Transverse colon (tissue), 4 donors: ENCODE measurements around the gene NDUFV1. TPM values are rescaled to one million over a fixed set of nuclear protein-coding genes. Genes with fewer than 3 reads are reported as not detected.

Source experiments
- DNase-seq: peaks from one replicate; pipeline ENCODE4 v3.0.0-alpha.2; 2019
- H3K27ac ChIP-seq, 4 donors: fragments of 200-600 bp; sonication (generic); 2 replicates each; pipeline ENCODE4 v1.5.1; 2016 to 2018; ENCODE audit warnings: inconsistent platforms in 4 of 4
- H3K27me3 ChIP-seq: fragments of 200-600 bp; sonication (generic); 2 replicates; pipeline ENCODE4 v1.5.1; 2017; ENCODE audit warnings: inconsistent platforms
- H3K36me3 ChIP-seq, 4 donors: fragments of 200-600 bp; sonication (generic); 2 replicates each; pipeline ENCODE4 v1.5.1; 2017 to 2019; ENCODE audit warnings: inconsistent platforms in 4 of 4
- H3K4me1 ChIP-seq, 4 donors: fragments of 200-600 bp; sonication (generic); 2 replicates each; pipeline ENCODE4 v1.5.1; 2017 to 2020; ENCODE audit warnings: inconsistent platforms in 4 of 4
- H3K4me3 ChIP-seq, 4 donors: fragments of 200-600 bp; sonication (generic); 1 replicate in 1 of 4; 2 replicates in 3 of 4; pipeline versions ENCODE4 v1.5.1 to v1.6.1; 2017 to 2019; ENCODE audit warnings: inconsistent platforms in 4 of 4
- H3K9me3 ChIP-seq, 2 donors: fragments of 200-600 bp; sonication (generic); 2 replicates each; pipeline ENCODE4 v1.5.1; 2017 to 2019; ENCODE audit warnings: inconsistent platforms in 2 of 2
- CTCF ChIP-seq, 5 experiments: fragments of 200-600 bp in 3 of 5; fragments of 450-650 bp in 2 of 5; sonication (generic) in 3 of 5; IDR thresholded peaks; 1 replicate in 2 of 5; 2 replicates in 3 of 5; pipeline ENCODE4 v1.5.1; 2016 to 2017; ENCODE audit warnings: antibody characterized with exemption in 5 of 5, inconsistent platforms in 3 of 5, mild to moderate bottlenecking in 2 of 5, moderate library complexity in 1 of 5
- EP300 ChIP-seq: sonication (generic); formaldehyde crosslinking; IDR thresholded peaks from one replicate; pipeline ENCODE4 v1.6.1; 2017; ENCODE audit warnings: antibody characterized with exemption, low read depth
- POLR2A ChIP-seq: fragments of 450-650 bp; IDR thresholded peaks from one replicate; pipeline ENCODE4 v1.6.1; 2016; ENCODE audit warnings: antibody characterized with exemption, mild to moderate bottlenecking, moderate library complexity
- POLR2AphosphoS5 ChIP-seq, 3 donors: sonication (generic); formaldehyde crosslinking; IDR thresholded peaks; one replicate each; pipeline ENCODE4 v1.6.1; 2016; ENCODE audit warnings: antibody characterized with exemption in 3 of 3
- WGBS, 2 donors: methylation state at CpG; one replicate each; pipeline ENCODE4 v1.1.5; 2018; ENCODE audit warnings: low coverage in 1 of 2; 5-methylcytosine and 5-hydroxymethylcytosine counted together
- in situ Hi-C, 4 donors: fragments of 200-750 bp; cut with MboI; loops; one replicate each; pipeline versions ENCODE4 v1.15.0 to v1.15.1; 2017; ENCODE audit warnings: low sequenced_read_pairs in 3 of 4, low pct_ligation_motif_present in 1 of 4, low pct_unique_long_range_greater_than_20kb in 1 of 4
- intact Hi-C: fragments of 100-400 bp; cut with DNase I; formaldehyde crosslinking; loops from one replicate; pipeline ENCODE4 v1.15.1; 2023; ENCODE audit warnings: low total_unique reads
- total RNA-seq, 4 donors: library from RNA; depleted of rRNA; stranded (reverse); fragments of >200 nt; gene quantifications; one replicate each; pipeline ENCODE4 v1.1.0, GENCODE V29; 2016

NDUFV1 gene
- total RNA-seq, 4 donors from 2014 or later, result 421 to 762 (median 554) TPM

- peak; percentile 55 for DNase-seq
- H3K27ac ChIP-seq, result peak overlapping the region; percentile 63 to 77 (median 72)
Measured at GRCh38 chr11:67614730-67615714, 8.3 kb downstream of the NDUFV1 start.

GRCh38 chr11:67615728-67616430 is 9.1 kb downstream of the NDUFV1 start:
- Histone ChIP-seq H3K4me1 (peaks cover 6 to 13% (median 12%) of the 10 kb centered on the region in 4 donors), H3K9me3 (no peaks in the 10 kb centered on the region), H3K27ac (no peak overlapping the region), H3K36me3 (no peaks in the 10 kb centered on the region), H3K27me3 (peaks cover 15% of the 10 kb centered on the region), H3K4me3 (no peak overlapping the region)
- 55% methylated on average over 34 of the region's 34 CpGs; no CpG with 5 or more reads in 1 of the 2 donors for WGBS, 2 donors
- in situ Hi-C loops, result no loop called here
- TF ChIP-seq POLR2AphosphoS5 (IDR thresholded peaks at IDR 0.05) (no peak), CTCF (IDR thresholded peaks at IDR 0.05) (no peak), POLR2A (no peak), EP300 (no peak)
- DNase-seq, result no peak
- intact Hi-C loops, result no loop called here

More at GRCh38 chr11:67614730-67615714, 8.3 kb downstream of the NDUFV1 start:
- no peak for TF ChIP-seq POLR2AphosphoS5 (IDR thresholded peaks at IDR 0.05)
- no peak for TF ChIP-seq EP300
- TF ChIP-seq POLR2A, result no peak
- TF ChIP-seq CTCF (IDR thresholded peaks at IDR 0.05), result peak; percentile 27 to 60 (median 52)
- no peaks in the 10 kb centered on the region for H3K9me3 ChIP-seq
- in situ Hi-C loops, result no loop called here
- H3K4me1 ChIP-seq, result peaks cover 6 to 13% (median 12%) of the 10 kb centered on the region in 4 donors
- H3K27me3 ChIP-seq, result peaks cover 15% of the 10 kb centered on the region
- H3K4me3 ChIP-seq, result no peak overlapping the region
- WGBS, 2 donors, result 84% methylated on average over 15 of the region's 18 CpGs; no CpG with 5 or more reads in 1 of the 2 donors
- H3K36me3 ChIP-seq, result peaks cover 0 to 3% (median 0%) of the 10 kb centered on the region in 4 donors
- intact Hi-C loops, result no loop called here

GRCh38 chr11:67616431-67617242 is 9.9 kb downstream of the NDUFV1 start:
- 48% methylated on average over 11 of the region's 11 CpGs; no CpG with 5 or more reads in 1 of the 2 donors for WGBS, 2 donors

More at GRCh38 chr11:67616431-67617242, 9.9 kb downstream of the NDUFV1 start:
- no peak overlapping the region for H3K4me3 ChIP-seq
- H3K27me3 ChIP-seq, result peaks cover 15% of the 10 kb centered on the region
- no peaks in the 10 kb centered on the region for H3K36me3 ChIP-seq
- no peaks in the 10 kb centered on the region for H3K9me3 ChIP-seq
- intact Hi-C loops, result no loop called here
- peaks cover 6 to 13% (median 12%) of the 10 kb centered on the region in 4 donors for H3K4me1 ChIP-seq
- in situ Hi-C loops, result no loop called here
- TF ChIP-seq POLR2AphosphoS5 (IDR thresholded peaks at IDR 0.05) (no peak), CTCF (IDR thresholded peaks at IDR 0.05) (no peak), EP300 (no peak)
- H3K27ac ChIP-seq, result no peak overlapping the region
- no peak for DNase-seq
